Stimulated activated CD4-positive, alpha-beta T cell treated with anti-CD3 and anti-CD28 coated beads, Interleukin-15, amount 100 ng/mL, for 1 hour (primary cell): ENCODE data around the gene PIP5K1A.
"Not testable (repeated sequence)": the region's sequence is repeated elsewhere in the genome, so short reads cannot be mapped to it uniquely, and the experiment has no call there.

Source experiments
- DNase-seq, 2 donors: peaks; one replicate each; pipeline ENCODE4 v3.0.0-alpha.2; 2020; ENCODE audit warnings: low read depth in 1 of 2, low spot score in 1 of 2

PIP5K1A gene

GRCh38 chr1:151189637-151190445 is 8.5 kb upstream of the PIP5K1A start, which contains the start of gene VPS72:
Gene VPS72, minus strand, starts transcription at chr1:151190197. Its CDS starts 76 bp downstream, at chr1:151190121.
- DNase-seq, result peak; percentile 64 to 73

GRCh38 chr1:151192047-151192446 is 6.3 kb upstream of the PIP5K1A start:
- DNase-seq, result no peak

- no peak for DNase-seq
These were observed 5.0 kb upstream of the PIP5K1A start for GRCh38 chr1:151193304-151193703.

- no peak for DNase-seq
These were observed 4.5 kb upstream of the PIP5K1A start for GRCh38 chr1:151193856-151194255.

GRCh38 chr1:151194894-151195594 is 3.3 kb upstream of the PIP5K1A start:
- DNase-seq, result not testable (repeated sequence)

- no peak for DNase-seq
These were observed 2.0 kb upstream of the PIP5K1A start for GRCh38 chr1:151196292-151196800.

GRCh38 chr1:151197863-151198253 is 494 bp upstream of the PIP5K1A start:
- DNase-seq, result no peak

- no peak for DNase-seq
These were observed 1.7 kb downstream of the PIP5K1A start for GRCh38 chr1:151199873-151200581.

GRCh38 chr1:151205381-151205965 is 7.1 kb downstream of the PIP5K1A start:
- DNase-seq, result not testable (repeated sequence)

GRCh38 chr1:151210830-151211229 is 12.5 kb downstream of the PIP5K1A start:
- no peak for DNase-seq

- DNase-seq, result no peak
These were observed 13.8 kb downstream of the PIP5K1A start for GRCh38 chr1:151211972-151212705.

- no peak for DNase-seq
These were observed 15.2 kb downstream of the PIP5K1A start for GRCh38 chr1:151213560-151213959.

- no peak for DNase-seq
These were observed 23.3 kb downstream of the PIP5K1A start for GRCh38 chr1:151221616-151222015.

GRCh38 chr1:151222130-151222529 is 23.8 kb downstream of the PIP5K1A start:
- no peak for DNase-seq

GRCh38 chr1:151235235-151235634 is 36.9 kb downstream of the PIP5K1A start:
- DNase-seq, result no peak

GRCh38 chr1:151237678-151238466 is 39.5 kb downstream of the PIP5K1A start:
- DNase-seq, result no peak

- DNase-seq, result no peak
These were observed 40.1 kb downstream of the PIP5K1A start for GRCh38 chr1:151238467-151238739.

- DNase-seq, result no peak
These were observed 44.1 kb downstream of the PIP5K1A start for GRCh38 chr1:151242442-151242841.

- DNase-seq, result no peak
These were observed 45.4 kb downstream of the PIP5K1A start for GRCh38 chr1:151243683-151244216.

GRCh38 chr1:151246786-151247185 is 48.4 kb downstream of the PIP5K1A start:
- DNase-seq, result no peak
